NCI-H1092 treated with DMSO at 0.1 percent for 48 hours (cell line): ENCODE measurements around the gene FAM222B.
"Not testable (repeated sequence)": the region's sequence is repeated elsewhere in the genome, so short reads cannot be mapped to it uniquely, and the experiment has no call there.

Experiments used
- DNase-seq: peaks from one replicate; lab custom pipeline; 2025; lab: John Stamatoyannopoulos, UW

The FAM222B gene

DNA sequence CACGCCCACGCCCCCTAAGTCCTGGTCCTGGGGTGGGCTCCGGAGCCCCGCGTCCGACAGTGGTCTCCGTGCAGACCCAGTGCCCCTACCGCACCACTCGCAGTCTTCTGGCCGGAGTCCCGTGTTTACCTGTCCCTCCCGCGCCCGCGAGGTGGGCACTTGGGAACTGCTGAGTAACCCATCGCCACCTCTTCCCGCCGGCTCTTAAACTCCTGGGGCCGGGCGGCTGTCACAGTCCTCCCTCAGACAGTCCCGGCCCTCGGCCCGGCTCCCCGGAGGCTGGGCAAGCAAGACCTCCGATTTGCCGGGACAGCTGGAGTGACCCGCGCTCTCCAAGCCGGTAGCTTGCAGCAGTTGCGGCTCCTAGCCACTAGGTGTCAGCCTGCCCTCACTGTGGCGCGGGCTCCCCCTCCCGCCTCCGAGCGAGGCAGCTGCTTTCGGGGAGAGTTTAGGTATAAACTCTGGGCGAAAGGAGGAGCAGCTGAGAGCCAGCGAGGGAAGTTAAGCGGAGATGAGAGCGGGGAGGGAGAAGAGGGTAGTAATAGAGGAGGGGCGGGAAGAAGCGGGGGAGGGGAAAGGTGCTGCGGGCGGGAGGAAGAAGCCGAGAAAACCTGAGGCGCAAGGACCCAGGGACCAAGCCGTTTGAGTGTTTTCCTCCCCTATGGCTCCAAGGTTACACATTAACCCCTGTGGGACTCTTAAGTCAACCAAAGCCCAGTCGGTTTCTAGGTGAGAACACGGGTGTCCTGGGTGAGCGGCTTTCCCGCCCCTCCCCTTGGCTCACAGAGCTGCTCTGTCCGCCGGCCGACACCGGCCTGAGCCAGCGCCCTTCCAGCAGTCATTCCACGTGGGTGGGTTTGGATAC, 115.7 kb downstream of the FAM222B start:
- DNase-seq: peak; percentile 89

- DNase-seq: peak; percentile 69
These were observed 116.4 kb downstream of the FAM222B start, which contains the start of gene TLCD1 for GRCh38 chr17:28726226-28726626. Gene TLCD1, minus strand, starts transcription at chr17:28726233. Its CDS starts 136 bp downstream, at chr17:28726097.

DNA sequence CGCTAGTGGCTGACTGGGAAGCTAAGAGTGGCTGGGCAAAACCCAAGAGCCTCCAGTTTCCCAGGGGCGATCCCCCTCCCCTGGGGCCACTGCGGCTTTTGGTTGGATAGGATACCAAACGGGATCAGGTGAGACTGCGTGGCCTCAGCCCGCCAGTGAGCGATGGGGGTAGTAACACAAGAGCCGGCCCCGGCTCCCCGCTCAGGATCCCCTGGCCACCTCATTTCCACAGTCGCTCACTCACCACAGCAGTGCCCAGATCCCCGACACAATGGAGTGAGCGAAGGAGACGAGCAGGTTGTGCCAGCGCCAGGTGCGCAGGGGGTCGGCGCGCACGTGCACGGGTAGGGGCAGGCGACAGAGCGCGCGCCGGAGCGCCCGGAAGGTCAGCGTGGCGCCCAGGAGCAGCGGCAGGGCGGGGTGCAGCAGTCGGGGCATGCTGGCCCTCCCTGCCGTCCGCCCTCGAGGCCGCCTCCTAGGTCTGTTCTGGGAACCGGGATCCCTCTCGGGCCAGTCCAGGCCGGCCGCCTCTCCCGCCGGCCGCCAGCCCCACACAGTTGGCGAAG, 116.8 kb downstream of the FAM222B start:
- peak; percentile 78 for DNase-seq

DNA sequence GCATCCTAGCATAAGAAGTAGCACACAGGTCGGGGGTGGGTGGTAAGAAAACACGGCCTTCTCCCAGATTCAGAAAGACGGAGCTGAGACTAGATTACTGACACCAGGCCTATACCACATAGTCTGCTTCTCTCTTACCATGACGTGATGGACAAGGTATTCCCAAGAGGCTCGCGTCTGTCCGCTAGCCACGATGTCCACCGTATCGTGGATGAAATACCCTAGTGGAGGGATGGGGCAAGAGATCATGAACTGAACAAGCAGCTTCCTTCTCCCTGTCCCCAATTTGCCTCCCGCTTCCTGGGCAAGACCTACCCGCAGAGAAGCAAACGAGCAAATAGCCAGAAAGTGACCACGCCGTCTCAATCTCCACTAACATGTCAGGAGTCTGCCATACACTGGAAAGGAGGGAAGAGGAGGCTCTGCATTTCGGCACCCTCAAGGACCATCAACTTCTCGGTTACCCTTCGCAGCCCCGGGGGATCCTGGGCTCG, 117.4 kb downstream of the FAM222B start:
- no peak for DNase-seq

DNA sequence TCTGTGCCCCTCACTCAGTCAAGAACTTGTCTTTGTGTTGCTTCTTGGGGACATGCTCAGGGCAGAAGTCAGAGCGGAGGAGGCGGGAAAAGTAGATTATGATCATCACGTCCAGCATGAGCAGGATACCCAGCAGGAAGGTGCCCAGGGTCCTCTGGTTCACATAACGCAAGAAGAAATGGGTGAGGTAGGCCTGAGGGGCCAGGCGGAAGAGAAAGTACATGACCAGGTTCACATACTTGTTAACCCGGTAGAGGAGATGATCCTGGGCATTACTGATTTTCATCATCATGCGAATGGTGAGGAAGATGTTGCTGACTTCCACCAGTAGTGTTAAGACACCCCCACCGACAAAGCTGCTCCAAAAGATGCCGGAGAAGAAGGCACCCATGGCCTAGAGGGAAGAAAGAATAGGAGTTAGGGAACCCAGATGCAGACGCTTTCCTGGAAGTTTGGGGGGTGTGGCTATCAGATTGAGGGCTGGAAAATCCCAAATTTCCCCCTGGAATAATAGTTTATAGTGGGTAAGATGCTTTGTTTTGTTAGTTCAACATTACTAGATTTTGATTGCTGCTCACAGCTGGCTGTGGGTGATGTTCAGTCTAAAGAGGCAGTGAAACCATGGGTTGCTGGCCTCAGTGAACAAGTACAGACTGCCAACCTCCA, 118.0 kb downstream of the FAM222B start:
- DNase-seq: peak; percentile 19

DNA sequence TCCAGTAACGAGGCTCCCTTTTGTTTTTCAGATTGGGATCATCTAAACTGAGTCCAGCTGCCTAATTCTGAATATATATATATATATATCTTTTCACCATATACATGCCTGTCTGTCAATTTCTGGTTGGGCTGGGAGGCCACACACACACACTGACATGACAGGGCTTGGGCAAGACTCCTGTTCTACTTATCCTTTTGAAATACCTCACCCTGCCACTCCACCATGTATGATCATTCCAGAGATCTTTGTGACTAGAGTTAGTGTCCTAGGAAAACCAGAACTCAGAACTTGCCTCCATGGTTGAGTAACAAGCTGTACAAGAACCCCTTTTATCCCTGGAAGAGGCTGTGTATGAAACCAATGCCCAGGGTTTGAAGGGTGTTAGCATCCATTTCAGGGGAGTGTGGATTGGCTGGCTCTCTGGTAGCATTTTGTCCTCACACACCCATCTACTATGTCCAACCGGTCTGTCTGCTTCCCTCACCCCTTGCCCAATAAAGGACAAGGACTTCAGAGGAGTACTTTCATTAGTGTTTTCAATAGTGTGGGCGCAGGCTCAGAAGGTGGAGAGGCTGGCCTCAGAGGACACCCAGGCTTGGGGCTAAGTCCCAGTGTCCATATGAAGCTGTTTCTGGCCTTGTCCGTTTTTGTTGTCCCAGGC, 118.6 kb downstream of the FAM222B start:
- not testable (repeated sequence) for DNase-seq

DNA sequence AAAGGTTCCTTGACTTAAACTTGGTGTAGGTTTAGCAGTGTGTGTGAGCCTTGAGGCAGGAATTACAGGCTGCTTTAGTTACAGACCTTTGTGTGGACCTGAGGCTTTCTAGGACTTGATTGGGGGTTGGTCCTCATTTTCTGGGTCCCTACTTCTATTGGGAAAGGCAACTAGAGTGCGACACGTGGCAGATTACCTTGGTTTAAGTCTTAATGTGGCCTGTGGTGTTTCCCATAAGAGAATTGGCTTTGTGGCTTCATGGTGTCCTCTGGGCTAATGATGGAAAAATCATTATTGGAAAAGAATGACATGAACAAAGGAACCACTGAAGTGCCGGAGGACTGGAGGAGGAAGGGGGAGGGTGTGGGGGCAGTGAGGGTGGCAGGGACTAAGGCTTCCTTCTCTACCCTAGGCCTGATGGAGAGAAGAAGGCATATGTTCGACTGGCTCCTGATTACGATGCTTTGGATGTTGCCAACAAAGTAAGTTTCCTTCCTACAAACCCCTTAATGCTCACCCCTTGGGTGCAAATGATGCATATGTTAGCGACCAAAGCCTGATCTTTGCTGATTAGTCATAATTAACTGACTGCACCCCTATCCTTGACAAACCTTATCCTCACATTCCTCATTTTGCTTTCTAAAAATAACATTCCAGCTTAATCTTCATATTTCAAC, 119.3 kb downstream of the FAM222B start:
- DNase-seq: no peak

- no peak for DNase-seq
These were observed 120.0 kb downstream of the FAM222B start for GRCh38 chr17:28722417-28723158.

DNA sequence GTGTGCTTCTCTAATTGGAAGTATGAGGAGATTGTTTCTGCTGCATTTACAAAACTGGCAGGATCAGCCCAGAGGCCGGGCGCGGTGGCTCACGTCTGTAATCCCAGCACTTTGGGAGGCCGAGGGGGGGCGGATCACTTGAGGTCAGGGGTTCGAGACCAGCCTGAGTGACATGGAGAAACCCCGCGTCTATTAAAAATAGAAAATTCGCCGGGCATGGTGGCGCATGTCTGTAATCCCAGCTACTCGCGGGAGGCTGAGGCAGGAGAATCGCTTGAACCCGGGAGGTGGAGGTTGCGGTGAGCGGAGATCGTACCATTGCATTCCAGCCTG, 121.6 kb downstream of the FAM222B start:
- not testable (repeated sequence) for DNase-seq

- DNase-seq: no peak
These were observed 122.2 kb downstream of the FAM222B start for GRCh38 chr17:28720247-28720996.

GRCh38 chr17:28719021-28719433, 123.6 kb downstream of the FAM222B start:
- DNase-seq: no peak

DNA sequence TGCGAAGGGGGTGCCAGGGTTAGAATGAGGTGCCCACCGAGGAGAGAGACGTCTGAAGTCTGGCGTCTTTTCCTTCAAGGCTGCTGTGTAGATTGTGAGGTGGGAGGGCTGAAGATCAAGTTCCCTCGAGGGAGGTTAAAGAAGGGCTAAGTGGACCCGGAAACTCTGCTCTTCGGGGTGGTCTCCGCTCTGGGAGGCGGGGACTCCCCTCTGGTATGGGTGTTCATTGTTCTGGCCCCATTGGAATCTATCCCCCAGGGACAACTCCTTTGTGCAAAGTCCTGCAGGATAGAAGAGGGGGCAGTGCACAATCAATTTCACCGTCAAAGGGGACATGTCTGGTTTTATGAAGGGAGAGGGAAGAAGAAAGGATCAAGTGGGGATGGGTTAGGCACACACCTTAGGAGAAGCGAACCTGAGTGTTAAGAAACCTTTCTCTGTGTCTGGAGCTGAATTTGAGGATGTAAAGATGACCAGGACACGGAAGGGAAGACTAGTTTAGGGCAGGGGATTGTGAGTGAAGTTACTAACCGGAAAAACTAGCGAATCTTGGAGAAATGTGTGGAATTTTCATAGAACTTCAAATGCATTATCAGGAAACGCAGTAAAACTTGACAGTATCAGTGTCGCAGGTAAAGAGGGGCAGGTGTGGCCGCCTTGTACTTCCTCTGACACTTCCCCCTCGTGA, 124.1 kb downstream of the FAM222B start:
- DNase-seq: no peak

GRCh38 chr17:28717578-28718332, 124.8 kb downstream of the FAM222B start, which contains the start of gene RAB34:
Gene RAB34, minus strand, starts transcription at chr17:28717868. Its CDS starts 602 bp downstream, at chr17:28717266.
- DNase-seq: no peak

GRCh38 chr17:28716740-28717577, 125.6 kb downstream of the FAM222B start:
- DNase-seq: no peak

DNA sequence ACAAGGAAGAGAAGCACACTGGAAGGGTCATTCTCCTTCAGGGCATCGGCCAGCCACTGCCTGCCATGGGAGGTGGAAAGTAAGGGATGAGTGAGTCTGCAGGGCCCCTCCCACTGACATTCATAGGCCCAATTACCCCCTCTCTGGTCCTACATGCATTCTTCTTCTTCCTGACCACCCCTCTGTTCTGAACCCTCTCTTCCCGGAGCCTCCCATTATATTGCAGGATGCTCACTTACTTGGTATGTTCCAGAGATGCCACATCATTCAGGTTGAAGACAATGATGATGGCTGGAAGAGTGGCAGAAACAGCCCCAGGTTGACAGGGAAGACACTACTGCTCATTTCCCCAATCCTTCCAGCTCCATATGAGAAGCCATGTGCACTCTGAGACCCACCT, 127.4 kb downstream of the FAM222B start:
- no peak for DNase-seq

- no peak for DNase-seq
These were observed 128.3 kb downstream of the FAM222B start for GRCh38 chr17:28714281-28714680.

DNA sequence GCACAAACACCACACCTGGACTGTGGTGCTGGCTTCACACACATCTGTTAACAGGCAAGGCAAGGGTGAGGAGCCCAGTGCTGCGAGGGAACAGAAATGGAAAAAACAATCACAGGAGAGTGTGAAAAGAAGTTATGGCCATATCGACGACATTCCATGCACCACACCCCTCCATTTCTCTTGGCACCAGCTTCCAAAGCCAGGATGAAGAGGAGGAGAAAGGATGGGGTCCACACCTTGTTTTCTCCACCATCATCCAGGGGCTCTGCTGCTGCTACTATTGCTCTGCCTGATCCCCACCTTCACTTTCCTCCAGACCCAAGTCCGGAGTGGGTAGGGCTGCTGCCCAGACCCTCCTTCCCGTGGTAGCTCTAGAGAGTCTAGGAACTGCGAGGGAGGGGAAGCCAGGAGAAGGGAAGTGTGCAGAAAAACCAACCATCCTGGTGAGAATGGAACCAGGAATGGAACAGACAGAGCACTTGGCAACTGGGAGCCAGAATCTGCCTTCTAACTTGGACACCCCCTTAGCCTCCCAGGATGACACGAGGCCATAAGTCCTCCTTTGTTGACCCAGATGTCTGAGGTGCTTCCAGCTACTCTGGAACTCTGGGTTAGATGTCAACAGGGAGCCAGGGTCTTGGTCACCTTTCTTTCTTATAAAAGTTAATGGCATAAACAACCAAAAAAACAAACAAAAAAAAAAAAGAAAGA, 129.7 kb downstream of the FAM222B start:
- no peak for DNase-seq
